UCSD-AML1 (cell line): Measurements from ENCODE around the gene ACSF3.

Source experiments
- DNase-seq: peaks from one replicate; lab custom pipeline; 2025; ENCODE audit not compliant: unreplicated experiment; lab: John Stamatoyannopoulos, UW

ACSF3 gene

GRCh38 chr16:89094252-89094879, 714 bp downstream of the ACSF3 start:
- no peak for DNase-seq

- DNase-seq: no peak
Measured at GRCh38 chr16:89094880-89095258, 1.2 kb downstream of the ACSF3 start.

GRCh38 chr16:89095491-89095951, 1.9 kb downstream of the ACSF3 start:
- DNase-seq: no peak

- no peak for DNase-seq
Measured at GRCh38 chr16:89096042-89096717, 2.5 kb downstream of the ACSF3 start.

- DNase-seq: no peak
Measured at GRCh38 chr16:89096768-89097391, 3.2 kb downstream of the ACSF3 start.

GRCh38 chr16:89097392-89097772, 3.7 kb downstream of the ACSF3 start:
- DNase-seq: no peak

- DNase-seq: no peak
Measured at GRCh38 chr16:89098767-89099430, 5.2 kb downstream of the ACSF3 start.

GRCh38 chr16:89099905-89100304, 6.3 kb downstream of the ACSF3 start:
- peak; percentile 37 for DNase-seq

- DNase-seq: no peak
Measured at GRCh38 chr16:89100601-89101302, 7.1 kb downstream of the ACSF3 start.

GRCh38 chr16:89101303-89102040, 7.8 kb downstream of the ACSF3 start:
- no peak for DNase-seq

GRCh38 chr16:89102041-89102471, 8.4 kb downstream of the ACSF3 start:
- DNase-seq: peak; percentile 26

- DNase-seq: no peak
Measured at GRCh38 chr16:89102481-89103073, 8.9 kb downstream of the ACSF3 start.

- DNase-seq: no peak
Measured at GRCh38 chr16:89103156-89103555, 9.5 kb downstream of the ACSF3 start.

GRCh38 chr16:89103781-89104180, 10.1 kb downstream of the ACSF3 start:
- DNase-seq: no peak

- DNase-seq: no peak
Measured at GRCh38 chr16:89104303-89104702, 10.7 kb downstream of the ACSF3 start.

- no peak for DNase-seq
Measured at GRCh38 chr16:89104930-89105571, 11.4 kb downstream of the ACSF3 start.

- no peak for DNase-seq
Measured at GRCh38 chr16:89105599-89106151, 12.0 kb downstream of the ACSF3 start.

GRCh38 chr16:89106533-89107202, 13.0 kb downstream of the ACSF3 start:
- DNase-seq: no peak

- no peak for DNase-seq
Measured at GRCh38 chr16:89107203-89107582, 13.5 kb downstream of the ACSF3 start.
